HL-60 (cell line): Measurements from ENCODE around the gene KIAA0232.

Experiments used
- DNase-seq, 2 experiments: peaks; one replicate each; pipeline ENCODE4 v3.0.0-alpha.2; 2010 to 2020; ENCODE audit warnings: low read depth in 1 of 2, low spot score in 1 of 2
- H3K27ac ChIP-seq: fragments of 250-450 bp; sonication (Bioruptor Pico); replicated peaks from 2 replicates; pipeline ENCODE4 v1.5.1; 2020; ENCODE audit warnings: mild to moderate bottlenecking, moderate library complexity
- H3K27me3 ChIP-seq: fragments of 250-450 bp; sonication (Bioruptor Pico); 2 replicates; pipeline ENCODE4 v1.5.1; 2021; ENCODE audit warnings: mild to moderate bottlenecking, moderate library complexity; ENCODE audit not compliant: insufficient read depth, poor library complexity, severe bottlenecking
- H3K4me3 ChIP-seq: replicated peaks from 2 replicates; pipeline ENCODE4 v1.5.1; 2011; ENCODE audit warnings: mild to moderate bottlenecking, control low read depth, low read length; ENCODE audit not compliant: insufficient read depth
- GABPA ChIP-seq: IDR thresholded peaks from 2 replicates; pipeline ENCODE4 v1.6.1; 2012; ENCODE audit warnings: low read depth
- POLR2AphosphoS5 ChIP-seq: IDR thresholded peaks from 2 replicates; pipeline ENCODE4 v1.6.1; 2012; ENCODE audit warnings: low read depth
- SPI1 ChIP-seq: IDR thresholded peaks from 2 replicates; pipeline ENCODE4 v1.6.1; 2012; ENCODE audit warnings: low read depth, mild to moderate bottlenecking, borderline replicate concordance
- TF ChIP-seq, protein P1 (sequence below): IDR thresholded peaks from one replicate; pipeline ENCODE4 v1.5.1; 2011; ENCODE audit warnings: low read length, control low read depth, inconsistent platforms; ENCODE audit not compliant: insufficient read depth
- TF ChIP-seq, protein P2 (sequence below): IDR thresholded peaks from 2 replicates; pipeline ENCODE4 v1.6.1; 2012; ENCODE audit warnings: low read depth; ENCODE audit not compliant: insufficient replicate concordance

Gene KIAA0232

DNA sequence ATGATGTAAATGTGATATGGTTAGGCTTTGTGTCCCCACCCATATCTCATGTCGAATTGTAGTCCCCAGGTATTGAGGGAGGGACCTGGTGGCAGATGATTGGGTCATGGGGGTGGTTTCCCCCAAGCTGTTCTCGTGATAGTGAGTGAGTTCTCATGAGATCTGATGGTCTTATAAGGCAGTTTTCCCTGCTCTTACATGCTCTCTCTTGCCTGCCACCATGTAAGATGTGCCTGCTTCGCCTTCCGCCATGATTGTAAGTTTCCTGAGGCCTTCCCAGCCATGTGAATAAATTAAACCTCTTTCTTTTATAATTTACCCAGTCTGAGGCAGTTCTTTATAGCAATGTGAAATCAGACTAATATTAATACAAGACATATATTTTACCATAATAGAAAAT lies 42.6 kb upstream of the KIAA0232 start:
- TF ChIP-seq, protein P1, sequence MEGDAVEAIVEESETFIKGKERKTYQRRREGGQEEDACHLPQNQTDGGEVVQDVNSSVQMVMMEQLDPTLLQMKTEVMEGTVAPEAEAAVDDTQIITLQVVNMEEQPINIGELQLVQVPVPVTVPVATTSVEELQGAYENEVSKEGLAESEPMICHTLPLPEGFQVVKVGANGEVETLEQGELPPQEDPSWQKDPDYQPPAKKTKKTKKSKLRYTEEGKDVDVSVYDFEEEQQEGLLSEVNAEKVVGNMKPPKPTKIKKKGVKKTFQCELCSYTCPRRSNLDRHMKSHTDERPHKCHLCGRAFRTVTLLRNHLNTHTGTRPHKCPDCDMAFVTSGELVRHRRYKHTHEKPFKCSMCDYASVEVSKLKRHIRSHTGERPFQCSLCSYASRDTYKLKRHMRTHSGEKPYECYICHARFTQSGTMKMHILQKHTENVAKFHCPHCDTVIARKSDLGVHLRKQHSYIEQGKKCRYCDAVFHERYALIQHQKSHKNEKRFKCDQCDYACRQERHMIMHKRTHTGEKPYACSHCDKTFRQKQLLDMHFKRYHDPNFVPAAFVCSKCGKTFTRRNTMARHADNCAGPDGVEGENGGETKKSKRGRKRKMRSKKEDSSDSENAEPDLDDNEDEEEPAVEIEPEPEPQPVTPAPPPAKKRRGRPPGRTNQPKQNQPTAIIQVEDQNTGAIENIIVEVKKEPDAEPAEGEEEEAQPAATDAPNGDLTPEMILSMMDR, result no peak
- TF ChIP-seq, protein P2, sequence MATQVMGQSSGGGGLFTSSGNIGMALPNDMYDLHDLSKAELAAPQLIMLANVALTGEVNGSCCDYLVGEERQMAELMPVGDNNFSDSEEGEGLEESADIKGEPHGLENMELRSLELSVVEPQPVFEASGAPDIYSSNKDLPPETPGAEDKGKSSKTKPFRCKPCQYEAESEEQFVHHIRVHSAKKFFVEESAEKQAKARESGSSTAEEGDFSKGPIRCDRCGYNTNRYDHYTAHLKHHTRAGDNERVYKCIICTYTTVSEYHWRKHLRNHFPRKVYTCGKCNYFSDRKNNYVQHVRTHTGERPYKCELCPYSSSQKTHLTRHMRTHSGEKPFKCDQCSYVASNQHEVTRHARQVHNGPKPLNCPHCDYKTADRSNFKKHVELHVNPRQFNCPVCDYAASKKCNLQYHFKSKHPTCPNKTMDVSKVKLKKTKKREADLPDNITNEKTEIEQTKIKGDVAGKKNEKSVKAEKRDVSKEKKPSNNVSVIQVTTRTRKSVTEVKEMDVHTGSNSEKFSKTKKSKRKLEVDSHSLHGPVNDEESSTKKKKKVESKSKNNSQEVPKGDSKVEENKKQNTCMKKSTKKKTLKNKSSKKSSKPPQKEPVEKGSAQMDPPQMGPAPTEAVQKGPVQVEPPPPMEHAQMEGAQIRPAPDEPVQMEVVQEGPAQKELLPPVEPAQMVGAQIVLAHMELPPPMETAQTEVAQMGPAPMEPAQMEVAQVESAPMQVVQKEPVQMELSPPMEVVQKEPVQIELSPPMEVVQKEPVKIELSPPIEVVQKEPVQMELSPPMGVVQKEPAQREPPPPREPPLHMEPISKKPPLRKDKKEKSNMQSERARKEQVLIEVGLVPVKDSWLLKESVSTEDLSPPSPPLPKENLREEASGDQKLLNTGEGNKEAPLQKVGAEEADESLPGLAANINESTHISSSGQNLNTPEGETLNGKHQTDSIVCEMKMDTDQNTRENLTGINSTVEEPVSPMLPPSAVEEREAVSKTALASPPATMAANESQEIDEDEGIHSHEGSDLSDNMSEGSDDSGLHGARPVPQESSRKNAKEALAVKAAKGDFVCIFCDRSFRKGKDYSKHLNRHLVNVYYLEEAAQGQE, result no peak
- TF ChIP-seq GABPA (no peak), POLR2AphosphoS5 (no peak)
- Histone ChIP-seq H3K27me3 (no peaks in the 10 kb centered on the region), H3K27ac (no peak overlapping the region), H3K4me3 (no peak overlapping the region)
- no peak for DNase-seq

DNA sequence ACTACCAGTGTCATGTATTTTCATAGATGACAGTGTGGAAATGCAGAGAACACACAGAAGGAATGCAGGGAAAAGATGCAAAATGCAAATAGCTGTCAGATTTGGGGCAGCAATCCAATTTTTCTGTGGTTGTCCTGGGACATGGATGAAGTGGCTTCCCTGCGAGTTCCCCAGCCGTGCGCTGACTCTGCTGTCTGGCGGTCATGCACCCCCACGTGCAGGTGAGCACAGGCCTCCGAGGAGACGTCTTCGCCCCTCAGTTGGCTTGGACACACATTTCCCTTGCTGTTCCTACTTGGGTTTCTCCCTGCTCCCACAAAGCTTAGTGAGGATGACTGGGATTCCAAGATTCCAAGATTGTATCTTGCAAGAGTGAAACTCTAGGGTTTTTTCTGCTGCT lies 42.2 kb upstream of the KIAA0232 start:
- Histone ChIP-seq H3K27me3 (no peaks in the 10 kb centered on the region), H3K4me3 (no peak overlapping the region), H3K27ac (no peak overlapping the region)
- TF ChIP-seq GABPA, result no peak
- no peak for TF ChIP-seq POLR2AphosphoS5
- TF ChIP-seq, protein P1, result no peak
- TF ChIP-seq SPI1, result no peak
- TF ChIP-seq, protein P2, result no peak
- no peak for DNase-seq

DNA sequence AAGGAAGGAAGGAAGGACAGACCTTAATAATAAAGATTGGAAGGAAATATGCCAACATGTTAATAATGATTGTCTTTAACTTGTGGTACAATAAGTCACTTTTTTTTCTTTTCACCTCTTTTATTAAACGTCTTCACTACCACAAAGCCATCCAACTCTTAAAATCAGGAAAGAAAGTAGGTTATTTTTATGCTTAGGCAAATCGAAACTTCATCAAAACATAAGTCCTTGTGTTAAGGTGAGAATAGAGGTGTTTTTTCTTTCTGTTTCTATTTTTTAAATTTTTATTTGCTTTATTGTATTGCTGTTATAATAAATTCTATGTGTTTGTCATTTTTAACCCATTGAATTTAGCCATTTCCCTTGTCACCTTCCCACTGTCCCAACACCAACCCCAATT lies 40.0 kb upstream of the KIAA0232 start:
- Histone ChIP-seq H3K27ac (no peak overlapping the region), H3K27me3 (no peaks in the 10 kb centered on the region), H3K4me3 (no peak overlapping the region)
- no peak for DNase-seq
- no peak for TF ChIP-seq POLR2AphosphoS5
- TF ChIP-seq, protein P1, result no peak
- TF ChIP-seq, protein P2, result no peak
- no peak for TF ChIP-seq GABPA
- no peak for TF ChIP-seq SPI1
